ENCODE measurements around the gene G6PC1. TPM values are rescaled to one million over a fixed set of nuclear protein-coding genes. Genes with fewer than 3 reads are reported as not detected.
"Not testable (repeated sequence)": the region's sequence is repeated elsewhere in the genome, so short reads cannot be mapped to it uniquely, and the experiment has no call there.

Gene G6PC1
- total RNA-seq, 1 donor, result not detected

GRCh38 chr17:42894283-42895184 lies 6.1 kb upstream of the G6PC1 start:
- H3K4me1 ChIP-seq (ENCODE audit: insufficient read depth, low read length), result no peaks in the 10 kb centered on the region
- H3K27ac ChIP-seq (ENCODE audit: low read depth, low read length), result no peak overlapping the region

GRCh38 chr17:42895185-42895555 lies 5.4 kb upstream of the G6PC1 start:
- H3K4me3 ChIP-seq (ENCODE audit: insufficient read depth, low read length), result no peak overlapping the region

More at GRCh38 chr17:42894283-42895184, 6.1 kb upstream of the G6PC1 start:
- no peak overlapping the region for H3K4me2 ChIP-seq (ENCODE audit: insufficient read depth, low read length)
- TF ChIP-seq CTCF (IDR thresholded peaks at IDR 0.05; ENCODE audit: extremely low read depth, low read depth, low read length), result no peak
- H3K9me3 ChIP-seq (ENCODE audit: low read depth, low read length), result no peaks in the 10 kb centered on the region
- H3K36me3 ChIP-seq (ENCODE audit: insufficient read depth, low read length), result no peaks in the 10 kb centered on the region
- H3K4me3 ChIP-seq (ENCODE audit: insufficient read depth, low read length), result no peak overlapping the region
- peaks cover 2% of the 10 kb centered on the region for H3K27me3 ChIP-seq (ENCODE audit: insufficient read depth, low read length)
- no peak for DNase-seq (ENCODE audit: insufficient read length, low spot score, missing footprints)
- no peaks in the 10 kb centered on the region for H4K20me1 ChIP-seq (ENCODE audit: insufficient read depth, low read length)
- no peaks in the 10 kb centered on the region for H3K79me2 ChIP-seq (ENCODE audit: insufficient read depth, low read length)
- no peak overlapping the region for H2AFZ ChIP-seq (ENCODE audit: low read length)

GRCh38 chr17:42898147-42898811 lies 2.3 kb upstream of the G6PC1 start:
- Histone ChIP-seq H3K4me1 (ENCODE audit: insufficient read depth, low read length) (no peaks in the 10 kb centered on the region), H3K9me3 (ENCODE audit: low read depth, low read length) (no peaks in the 10 kb centered on the region), H3K4me2 (ENCODE audit: insufficient read depth, low read length) (no peak overlapping the region), H2AFZ (ENCODE audit: low read length) (no peak overlapping the region), H4K20me1 (ENCODE audit: insufficient read depth, low read length) (no peaks in the 10 kb centered on the region), H3K79me2 (ENCODE audit: insufficient read depth, low read length) (no peaks in the 10 kb centered on the region), H3K4me3 (ENCODE audit: insufficient read depth, low read length) (no peak overlapping the region), H3K27me3 (ENCODE audit: insufficient read depth, low read length) (peaks cover 9% of the 10 kb centered on the region), H3K36me3 (ENCODE audit: insufficient read depth, low read length) (no peaks in the 10 kb centered on the region), H3K27ac (ENCODE audit: low read depth, low read length) (no peak overlapping the region)
- no peak for TF ChIP-seq CTCF (IDR thresholded peaks at IDR 0.05; ENCODE audit: extremely low read depth, low read depth, low read length)
- peak; percentile 69 for DNase-seq (ENCODE audit: insufficient read length, low spot score, missing footprints)

More at GRCh38 chr17:42895185-42895555, 5.4 kb upstream of the G6PC1 start:
- no peak overlapping the region for H3K27ac ChIP-seq (ENCODE audit: low read depth, low read length)
- no peaks in the 10 kb centered on the region for H3K4me1 ChIP-seq (ENCODE audit: insufficient read depth, low read length)
- peaks cover 2% of the 10 kb centered on the region for H3K27me3 ChIP-seq (ENCODE audit: insufficient read depth, low read length)
- DNase-seq (ENCODE audit: insufficient read length, low spot score, missing footprints), result peak; percentile 86
- TF ChIP-seq CTCF (IDR thresholded peaks at IDR 0.05; ENCODE audit: extremely low read depth, low read depth, low read length), result no peak
- H2AFZ ChIP-seq (ENCODE audit: low read length), result no peak overlapping the region
- no peaks in the 10 kb centered on the region for H4K20me1 ChIP-seq (ENCODE audit: insufficient read depth, low read length)
- H3K4me2 ChIP-seq (ENCODE audit: insufficient read depth, low read length), result no peak overlapping the region
- H3K9me3 ChIP-seq (ENCODE audit: low read depth, low read length), result no peaks in the 10 kb centered on the region
- no peaks in the 10 kb centered on the region for H3K36me3 ChIP-seq (ENCODE audit: insufficient read depth, low read length)
- H3K79me2 ChIP-seq (ENCODE audit: insufficient read depth, low read length), result no peaks in the 10 kb centered on the region

GRCh38 chr17:42899981-42900380 lies 618 bp upstream of the G6PC1 start:
- H3K79me2 ChIP-seq (ENCODE audit: insufficient read depth, low read length); H3K9me3 ChIP-seq (ENCODE audit: low read depth, low read length); H3K4me2 ChIP-seq (ENCODE audit: insufficient read depth, low read length); H3K27me3 ChIP-seq (ENCODE audit: insufficient read depth, low read length); H3K36me3 ChIP-seq (ENCODE audit: insufficient read depth, low read length); H3K4me1 ChIP-seq (ENCODE audit: insufficient read depth, low read length); H3K4me3 ChIP-seq (ENCODE audit: insufficient read depth, low read length); DNase-seq (ENCODE audit: insufficient read length, low spot score, missing footprints); H4K20me1 ChIP-seq (ENCODE audit: insufficient read depth, low read length); H3K27ac ChIP-seq (ENCODE audit: low read depth, low read length); H2AFZ ChIP-seq (ENCODE audit: low read length): not testable (repeated sequence)
